GM23338 (cell line): ENCODE data around the gene NKAPL.

Experiments
- CREB1 ChIP-seq: fragments of 250-450 bp; sonication (Bioruptor Pico); IDR thresholded peaks from 2 replicates; pipeline ENCODE4 v1.5.0; 2020; ENCODE audit warnings: low read depth, mild to moderate bottlenecking, moderate library complexity
- EZH2 ChIP-seq: fragments of 200-600 bp; sonication (generic); IDR thresholded peaks from one replicate; pipeline ENCODE4 v1.8.0; 2017; ENCODE audit warnings: antibody characterized with exemption, mild to moderate bottlenecking, low read depth; ENCODE audit not compliant: unreplicated experiment
- EZH2phosphoT487 ChIP-seq: fragments of 200-600 bp; sonication (generic); IDR thresholded peaks from one replicate; pipeline ENCODE4 v1.8.1; 2018; ENCODE audit warnings: antibody characterized with exemption; ENCODE audit not compliant: unreplicated experiment
- JUNB ChIP-seq: IDR thresholded peaks from one replicate; pipeline ENCODE4 v1.6.1; 2016; ENCODE audit warnings: antibody characterized with exemption; ENCODE audit not compliant: unreplicated experiment
- POLR2AphosphoS5 ChIP-seq: IDR thresholded peaks from 2 replicates; pipeline ENCODE4 v1.6.1; 2016; ENCODE audit warnings: antibody characterized with exemption, low read depth
- STAT1 ChIP-seq: IDR thresholded peaks from one replicate; pipeline ENCODE4 v1.6.1; 2016; ENCODE audit warnings: antibody characterized with exemption; ENCODE audit not compliant: unreplicated experiment
- ZNF331 ChIP-seq: fragments of 250-450 bp; sonication (Bioruptor Pico); IDR thresholded peaks from 2 replicates; pipeline ENCODE4 v1.5.0; 2020; ENCODE audit warnings: low read depth, mild to moderate bottlenecking, moderate library complexity
- TF ChIP-seq, protein P1 (sequence below), 2 experiments: fragments of 200-600 bp in 1 of 2; sonication (generic) in 1 of 2; conservative IDR thresholded peaks; 2 replicates each; pipeline versions ENCODE4 v1.5.1 to v1.6.1; 2016 to 2017; ENCODE audit warnings: antibody characterized with exemption in 2 of 2, low read depth in 2 of 2, mild to moderate bottlenecking in 2 of 2, moderate library complexity in 1 of 2
- TF ChIP-seq, protein P2 (sequence below): fragments of 250-450 bp; sonication (Bioruptor Pico); IDR thresholded peaks from 2 replicates; pipeline ENCODE4 v1.5.0; 2020; ENCODE audit warnings: mild to moderate bottlenecking, moderate library complexity
- TF ChIP-seq, protein P3 (sequence below): IDR thresholded peaks from one replicate; pipeline ENCODE4 v1.6.1; 2018; ENCODE audit warnings: antibody characterized with exemption; ENCODE audit not compliant: unreplicated experiment

DNA sequence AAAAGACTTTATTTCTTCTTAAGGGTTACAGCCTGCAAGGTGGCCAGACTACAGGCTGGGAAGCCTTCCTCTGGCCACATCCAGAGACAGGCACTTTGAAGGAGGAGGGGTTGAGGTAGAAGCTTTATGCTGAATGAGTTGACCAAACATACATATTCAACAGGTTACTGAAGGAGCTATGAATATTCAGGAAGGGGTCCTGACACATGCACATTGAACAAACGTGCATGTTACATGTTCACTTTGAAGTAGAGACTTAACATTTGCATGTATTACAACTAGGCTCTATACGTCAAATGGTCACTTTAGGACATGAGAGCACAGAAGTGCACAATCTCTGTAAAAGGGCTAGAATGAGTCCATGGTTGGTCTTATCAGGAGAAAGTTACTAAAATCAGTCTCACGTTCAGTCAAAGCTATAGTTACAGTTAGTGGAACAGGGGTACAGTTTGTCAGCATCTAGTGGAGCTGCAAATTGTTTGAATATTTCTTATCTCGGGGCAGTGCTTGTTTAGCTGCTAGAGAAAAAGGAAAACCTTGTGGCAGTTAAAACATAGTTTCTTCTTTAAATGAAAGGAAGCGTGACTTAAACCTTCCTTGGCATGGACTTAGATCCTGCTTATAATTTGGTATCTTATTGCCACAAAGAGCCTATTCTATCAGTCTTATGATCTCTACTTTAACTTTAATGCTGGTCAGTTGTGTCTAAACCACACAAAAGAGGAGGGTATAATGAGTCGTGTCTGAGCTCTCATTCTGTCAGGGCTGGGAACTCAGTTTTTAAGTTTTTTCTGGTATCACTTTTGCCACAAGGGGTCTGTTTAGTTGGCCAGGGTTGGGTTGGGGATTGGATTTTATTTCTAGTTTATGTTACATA lies 38.6 kb upstream of the NKAPL start:
- TF ChIP-seq, protein P1, sequence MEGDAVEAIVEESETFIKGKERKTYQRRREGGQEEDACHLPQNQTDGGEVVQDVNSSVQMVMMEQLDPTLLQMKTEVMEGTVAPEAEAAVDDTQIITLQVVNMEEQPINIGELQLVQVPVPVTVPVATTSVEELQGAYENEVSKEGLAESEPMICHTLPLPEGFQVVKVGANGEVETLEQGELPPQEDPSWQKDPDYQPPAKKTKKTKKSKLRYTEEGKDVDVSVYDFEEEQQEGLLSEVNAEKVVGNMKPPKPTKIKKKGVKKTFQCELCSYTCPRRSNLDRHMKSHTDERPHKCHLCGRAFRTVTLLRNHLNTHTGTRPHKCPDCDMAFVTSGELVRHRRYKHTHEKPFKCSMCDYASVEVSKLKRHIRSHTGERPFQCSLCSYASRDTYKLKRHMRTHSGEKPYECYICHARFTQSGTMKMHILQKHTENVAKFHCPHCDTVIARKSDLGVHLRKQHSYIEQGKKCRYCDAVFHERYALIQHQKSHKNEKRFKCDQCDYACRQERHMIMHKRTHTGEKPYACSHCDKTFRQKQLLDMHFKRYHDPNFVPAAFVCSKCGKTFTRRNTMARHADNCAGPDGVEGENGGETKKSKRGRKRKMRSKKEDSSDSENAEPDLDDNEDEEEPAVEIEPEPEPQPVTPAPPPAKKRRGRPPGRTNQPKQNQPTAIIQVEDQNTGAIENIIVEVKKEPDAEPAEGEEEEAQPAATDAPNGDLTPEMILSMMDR (conservative IDR thresholded peaks at IDR 0.05; ENCODE audit: low read depth in 2 of 2), result no peak
- TF ChIP-seq CREB1 (no peak), EZH2 (no peak), JUNB (no peak), STAT1 (no peak), POLR2AphosphoS5 (no peak), EZH2phosphoT487 (no peak), ZNF331 (no peak)
- TF ChIP-seq, protein P2, sequence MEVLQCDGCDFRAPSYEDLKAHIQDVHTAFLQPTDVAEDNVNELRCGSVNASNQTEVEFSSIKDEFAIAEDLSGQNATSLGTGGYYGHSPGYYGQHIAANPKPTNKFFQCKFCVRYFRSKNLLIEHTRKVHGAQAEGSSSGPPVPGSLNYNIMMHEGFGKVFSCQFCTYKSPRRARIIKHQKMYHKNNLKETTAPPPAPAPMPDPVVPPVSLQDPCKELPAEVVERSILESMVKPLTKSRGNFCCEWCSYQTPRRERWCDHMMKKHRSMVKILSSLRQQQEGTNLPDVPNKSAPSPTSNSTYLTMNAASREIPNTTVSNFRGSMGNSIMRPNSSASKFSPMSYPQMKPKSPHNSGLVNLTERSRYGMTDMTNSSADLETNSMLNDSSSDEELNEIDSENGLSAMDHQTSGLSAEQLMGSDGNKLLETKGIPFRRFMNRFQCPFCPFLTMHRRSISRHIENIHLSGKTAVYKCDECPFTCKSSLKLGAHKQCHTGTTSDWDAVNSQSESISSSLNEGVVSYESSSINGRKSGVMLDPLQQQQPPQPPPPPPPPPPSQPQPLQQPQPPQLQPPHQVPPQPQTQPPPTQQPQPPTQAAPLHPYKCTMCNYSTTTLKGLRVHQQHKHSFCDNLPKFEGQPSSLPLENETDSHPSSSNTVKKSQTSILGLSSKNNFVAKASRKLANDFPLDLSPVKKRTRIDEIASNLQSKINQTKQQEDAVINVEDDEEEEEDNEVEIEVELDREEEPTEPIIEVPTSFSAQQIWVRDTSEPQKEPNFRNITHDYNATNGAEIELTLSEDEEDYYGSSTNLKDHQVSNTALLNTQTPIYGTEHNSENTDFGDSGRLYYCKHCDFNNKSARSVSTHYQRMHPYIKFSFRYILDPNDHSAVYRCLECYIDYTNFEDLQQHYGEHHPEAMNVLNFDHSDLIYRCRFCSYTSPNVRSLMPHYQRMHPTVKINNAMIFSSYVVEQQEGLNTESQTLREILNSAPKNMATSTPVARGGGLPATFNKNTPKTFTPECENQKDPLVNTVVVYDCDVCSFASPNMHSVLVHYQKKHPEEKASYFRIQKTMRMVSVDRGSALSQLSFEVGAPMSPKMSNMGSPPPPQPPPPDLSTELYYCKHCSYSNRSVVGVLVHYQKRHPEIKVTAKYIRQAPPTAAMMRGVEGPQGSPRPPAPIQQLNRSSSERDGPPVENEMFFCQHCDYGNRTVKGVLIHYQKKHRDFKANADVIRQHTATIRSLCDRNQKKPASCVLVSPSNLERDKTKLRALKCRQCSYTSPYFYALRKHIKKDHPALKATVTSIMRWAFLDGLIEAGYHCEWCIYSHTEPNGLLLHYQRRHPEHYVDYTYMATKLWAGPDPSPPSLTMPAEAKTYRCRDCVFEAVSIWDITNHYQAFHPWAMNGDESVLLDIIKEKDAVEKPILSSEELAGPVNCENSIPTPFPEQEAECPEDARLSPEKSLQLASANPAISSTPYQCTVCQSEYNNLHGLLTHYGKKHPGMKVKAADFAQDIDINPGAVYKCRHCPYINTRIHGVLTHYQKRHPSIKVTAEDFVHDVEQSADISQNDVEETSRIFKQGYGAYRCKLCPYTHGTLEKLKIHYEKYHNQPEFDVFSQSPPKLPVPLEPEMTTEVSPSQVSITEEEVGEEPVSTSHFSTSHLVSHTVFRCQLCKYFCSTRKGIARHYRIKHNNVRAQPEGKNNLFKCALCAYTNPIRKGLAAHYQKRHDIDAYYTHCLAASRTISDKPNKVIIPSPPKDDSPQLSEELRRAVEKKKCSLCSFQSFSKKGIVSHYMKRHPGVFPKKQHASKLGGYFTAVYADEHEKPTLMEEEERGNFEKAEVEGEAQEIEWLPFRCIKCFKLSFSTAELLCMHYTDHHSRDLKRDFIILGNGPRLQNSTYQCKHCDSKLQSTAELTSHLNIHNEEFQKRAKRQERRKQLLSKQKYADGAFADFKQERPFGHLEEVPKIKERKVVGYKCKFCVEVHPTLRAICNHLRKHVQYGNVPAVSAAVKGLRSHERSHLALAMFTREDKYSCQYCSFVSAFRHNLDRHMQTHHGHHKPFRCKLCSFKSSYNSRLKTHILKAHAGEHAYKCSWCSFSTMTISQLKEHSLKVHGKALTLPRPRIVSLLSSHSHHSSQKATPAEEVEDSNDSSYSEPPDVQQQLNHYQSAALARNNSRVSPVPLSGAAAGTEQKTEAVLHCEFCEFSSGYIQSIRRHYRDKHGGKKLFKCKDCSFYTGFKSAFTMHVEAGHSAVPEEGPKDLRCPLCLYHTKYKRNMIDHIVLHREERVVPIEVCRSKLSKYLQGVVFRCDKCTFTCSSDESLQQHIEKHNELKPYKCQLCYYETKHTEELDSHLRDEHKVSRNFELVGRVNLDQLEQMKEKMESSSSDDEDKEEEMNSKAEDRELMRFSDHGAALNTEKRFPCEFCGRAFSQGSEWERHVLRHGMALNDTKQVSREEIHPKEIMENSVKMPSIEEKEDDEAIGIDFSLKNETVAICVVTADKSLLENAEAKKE (CRISPR knock-in tag), result no peak
- TF ChIP-seq, protein P3, sequence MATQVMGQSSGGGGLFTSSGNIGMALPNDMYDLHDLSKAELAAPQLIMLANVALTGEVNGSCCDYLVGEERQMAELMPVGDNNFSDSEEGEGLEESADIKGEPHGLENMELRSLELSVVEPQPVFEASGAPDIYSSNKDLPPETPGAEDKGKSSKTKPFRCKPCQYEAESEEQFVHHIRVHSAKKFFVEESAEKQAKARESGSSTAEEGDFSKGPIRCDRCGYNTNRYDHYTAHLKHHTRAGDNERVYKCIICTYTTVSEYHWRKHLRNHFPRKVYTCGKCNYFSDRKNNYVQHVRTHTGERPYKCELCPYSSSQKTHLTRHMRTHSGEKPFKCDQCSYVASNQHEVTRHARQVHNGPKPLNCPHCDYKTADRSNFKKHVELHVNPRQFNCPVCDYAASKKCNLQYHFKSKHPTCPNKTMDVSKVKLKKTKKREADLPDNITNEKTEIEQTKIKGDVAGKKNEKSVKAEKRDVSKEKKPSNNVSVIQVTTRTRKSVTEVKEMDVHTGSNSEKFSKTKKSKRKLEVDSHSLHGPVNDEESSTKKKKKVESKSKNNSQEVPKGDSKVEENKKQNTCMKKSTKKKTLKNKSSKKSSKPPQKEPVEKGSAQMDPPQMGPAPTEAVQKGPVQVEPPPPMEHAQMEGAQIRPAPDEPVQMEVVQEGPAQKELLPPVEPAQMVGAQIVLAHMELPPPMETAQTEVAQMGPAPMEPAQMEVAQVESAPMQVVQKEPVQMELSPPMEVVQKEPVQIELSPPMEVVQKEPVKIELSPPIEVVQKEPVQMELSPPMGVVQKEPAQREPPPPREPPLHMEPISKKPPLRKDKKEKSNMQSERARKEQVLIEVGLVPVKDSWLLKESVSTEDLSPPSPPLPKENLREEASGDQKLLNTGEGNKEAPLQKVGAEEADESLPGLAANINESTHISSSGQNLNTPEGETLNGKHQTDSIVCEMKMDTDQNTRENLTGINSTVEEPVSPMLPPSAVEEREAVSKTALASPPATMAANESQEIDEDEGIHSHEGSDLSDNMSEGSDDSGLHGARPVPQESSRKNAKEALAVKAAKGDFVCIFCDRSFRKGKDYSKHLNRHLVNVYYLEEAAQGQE, result no peak
